Bronchial epithelial cell (primary cell): ENCODE results near the gene KAZN. TPM values are rescaled to one million over a fixed set of nuclear protein-coding genes. Genes with fewer than 3 reads are reported as not detected.

Source experiments
- DNase-seq: peaks from one replicate; pipeline ENCODE4 v3.0.0-alpha.2; 2010; ENCODE audit warnings: low read depth
- FAIRE-seq: peaks from 2 replicates; lab custom pipeline; 2011; peaks lifted over from hg19 to GRCh38; lab: Jason Lieb, UNC
- H3K27me3 ChIP-seq: 2 replicates; pipeline ENCODE4 v1.5.1; 2011; ENCODE audit warnings: low read length; ENCODE audit not compliant: control insufficient read depth, insufficient read depth
- H3K36me3 ChIP-seq: 2 replicates; pipeline ENCODE4 v1.5.1; 2011; ENCODE audit warnings: low read length; ENCODE audit not compliant: control insufficient read depth, insufficient read depth
- H3K4me3 ChIP-seq: 2 replicates; pipeline ENCODE4 v1.5.1; 2011; ENCODE audit warnings: mild to moderate bottlenecking, low read depth, low read length, control low read depth
- CTCF ChIP-seq: IDR thresholded peaks from 2 replicates; pipeline ENCODE4 v1.5.1; 2011; ENCODE audit warnings: mild to moderate bottlenecking, moderate library complexity, low read length, control low read depth, inconsistent platforms; ENCODE audit not compliant: insufficient read depth, severe bottlenecking
- total RNA-seq: library from RNA; depleted of rRNA; stranded (reverse); fragments of >200 nt; gene quantifications from 2 replicates; pipeline ENCODE4 v1.2.1, GENCODE V29; 2014

Gene KAZN
- total RNA-seq, 1 donor from 2014 or later, result 4.7 TPM

DNA sequence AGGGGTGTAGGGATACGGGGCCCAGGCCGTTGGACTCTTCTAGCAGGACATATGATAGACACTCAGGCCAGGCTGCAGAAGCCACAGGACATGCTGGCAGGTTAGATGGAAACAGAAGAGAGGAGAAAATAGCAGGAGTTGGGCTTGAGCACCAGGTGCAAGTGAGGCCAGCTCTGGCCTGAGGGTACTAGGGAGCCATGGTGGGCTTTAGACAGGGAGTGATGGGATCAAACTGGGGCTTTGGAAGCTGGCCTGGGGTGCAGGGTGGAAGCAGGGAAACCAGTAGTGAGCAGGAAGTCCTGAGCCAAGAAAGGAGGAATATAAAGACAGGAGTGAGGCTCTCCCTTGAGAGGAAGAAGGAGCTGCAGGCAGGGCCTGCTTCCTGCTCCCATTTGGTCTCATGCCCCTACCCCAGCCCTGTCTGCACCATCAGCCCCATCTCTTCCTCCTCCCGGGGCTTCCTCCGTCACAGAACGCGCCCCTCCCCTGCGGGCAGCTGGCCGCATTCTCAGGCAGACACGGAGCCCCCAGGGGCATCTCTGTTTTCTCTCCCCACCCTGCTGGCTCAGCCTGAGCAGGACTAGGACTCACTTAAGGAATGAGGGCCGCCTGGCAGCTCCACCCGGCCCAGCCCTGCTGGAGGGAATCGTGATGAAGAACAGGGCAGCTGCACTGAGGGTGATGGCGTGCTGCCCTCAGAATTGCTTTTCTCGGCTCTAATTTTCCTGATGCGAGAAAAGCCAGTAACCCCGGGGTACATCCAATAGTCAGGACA lies 389.5 kb downstream of the KAZN start:
- no peak for DNase-seq
- FAIRE-seq, result no peak
- Histone ChIP-seq H3K36me3 (peaks cover 1% of the 10 kb centered on the region), H3K27me3 (no peaks in the 10 kb centered on the region), H3K4me3 (no peak overlapping the region)
- no peak for TF ChIP-seq CTCF

DNA sequence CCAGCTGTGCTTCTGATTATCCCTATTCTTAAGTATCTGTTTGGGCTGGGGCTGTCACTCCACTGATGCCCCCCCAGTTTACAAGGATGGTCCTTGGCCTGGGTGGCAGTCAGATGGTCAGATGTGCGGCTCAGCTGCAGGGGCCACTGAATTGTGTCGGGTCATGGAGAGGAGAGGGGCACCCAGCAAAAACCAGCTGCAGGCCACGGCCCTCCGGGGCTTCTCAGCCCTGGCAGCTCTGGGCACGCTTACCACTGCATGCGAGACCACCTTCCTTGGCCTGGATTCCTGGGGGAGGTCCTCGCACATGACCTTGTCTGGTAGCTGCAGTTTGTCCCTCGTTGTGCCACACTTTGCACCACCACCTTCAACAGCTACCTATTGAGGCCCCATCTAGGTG lies 390.2 kb downstream of the KAZN start:
- no peak overlapping the region for H3K4me3 ChIP-seq
- no peak for DNase-seq
- peak; percentile 66 for FAIRE-seq
- peaks cover 1% of the 10 kb centered on the region for H3K36me3 ChIP-seq
- no peak for TF ChIP-seq CTCF
- no peaks in the 10 kb centered on the region for H3K27me3 ChIP-seq

DNA sequence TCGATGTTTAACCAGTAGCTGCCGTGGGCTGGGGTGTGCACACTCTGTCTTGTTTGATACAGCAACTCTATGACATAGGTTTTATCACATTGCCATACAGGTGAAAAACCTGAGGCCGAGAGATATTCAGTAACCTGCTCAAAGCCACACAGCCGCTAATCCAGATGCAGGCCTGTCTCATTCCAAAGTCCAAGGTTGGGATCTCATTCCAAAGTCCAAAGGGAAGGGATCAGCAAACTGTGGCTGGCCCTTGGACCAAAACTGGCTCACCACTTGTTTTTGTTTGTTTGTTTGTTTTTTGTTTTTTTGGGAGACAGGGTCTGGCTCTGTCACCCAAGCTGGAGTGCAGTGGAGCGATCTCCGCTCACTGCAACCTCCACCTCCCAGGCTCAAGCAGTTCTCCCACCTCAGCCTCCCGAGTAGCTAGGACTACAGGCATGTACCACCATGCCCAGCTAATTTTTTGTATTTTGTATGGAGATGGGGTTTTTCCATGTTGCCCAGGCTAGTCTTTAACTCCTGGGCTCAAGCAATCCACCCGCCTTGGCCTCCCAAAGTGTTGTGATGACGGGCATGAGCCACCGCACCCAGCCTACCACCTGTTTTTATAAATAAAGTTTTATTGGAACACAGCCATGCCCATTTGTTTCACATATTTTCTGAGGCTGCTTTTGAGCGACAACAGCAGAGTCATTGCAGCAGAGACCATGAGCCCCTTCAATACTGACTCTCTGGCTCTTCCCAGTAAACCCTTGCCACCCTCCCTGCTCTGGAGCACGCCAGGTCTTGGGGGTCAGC lies 391.6 kb downstream of the KAZN start:
- no peak for TF ChIP-seq CTCF
- Histone ChIP-seq H3K36me3 (peaks cover 1% of the 10 kb centered on the region), H3K27me3 (no peaks in the 10 kb centered on the region), H3K4me3 (no peak overlapping the region)
- FAIRE-seq, result no peak
- no peak for DNase-seq

- no peaks in the 10 kb centered on the region for H3K27me3 ChIP-seq
- DNase-seq (no peak), FAIRE-seq (no peak)
- TF ChIP-seq CTCF, result no peak
- H3K4me3 ChIP-seq, result no peak overlapping the region
- peaks cover 1% of the 10 kb centered on the region for H3K36me3 ChIP-seq
Observed at GRCh38 chr1:14993414-14993813, 394.9 kb downstream of the KAZN start.

DNA sequence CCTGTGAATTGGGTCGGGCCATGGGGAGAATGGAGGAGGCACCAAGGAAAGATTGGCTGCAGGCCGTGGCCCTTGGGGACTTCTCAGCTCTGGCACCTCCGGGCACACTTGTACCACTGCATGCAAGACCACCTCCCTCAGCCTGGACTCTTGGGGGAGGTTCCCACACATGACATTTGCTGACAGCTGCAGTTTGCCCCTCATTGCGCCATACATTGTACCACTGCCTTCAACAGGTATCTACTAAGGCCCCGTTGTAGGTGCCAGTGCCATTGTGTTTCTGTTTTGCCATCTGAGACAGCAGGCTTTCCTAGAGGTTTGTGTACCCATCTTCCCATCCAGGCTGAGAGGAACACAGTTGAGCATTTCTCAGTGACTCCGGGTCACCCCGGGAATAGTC lies 395.7 kb downstream of the KAZN start:
- H3K36me3 ChIP-seq, result peaks cover 1% of the 10 kb centered on the region
- FAIRE-seq (no peak), DNase-seq (no peak)
- no peak for TF ChIP-seq CTCF
- H3K4me3 ChIP-seq, result no peak overlapping the region
- H3K27me3 ChIP-seq, result no peaks in the 10 kb centered on the region
